ENCODE measurements around the gene CACNA2D4.

CACNA2D4 gene

GRCh38 chr12:1845427-1845826 lies 73.0 kb downstream of the CACNA2D4 start:
- no peak for DNase-seq (ENCODE audit: low read depth)
- TF ChIP-seq, protein P1, sequence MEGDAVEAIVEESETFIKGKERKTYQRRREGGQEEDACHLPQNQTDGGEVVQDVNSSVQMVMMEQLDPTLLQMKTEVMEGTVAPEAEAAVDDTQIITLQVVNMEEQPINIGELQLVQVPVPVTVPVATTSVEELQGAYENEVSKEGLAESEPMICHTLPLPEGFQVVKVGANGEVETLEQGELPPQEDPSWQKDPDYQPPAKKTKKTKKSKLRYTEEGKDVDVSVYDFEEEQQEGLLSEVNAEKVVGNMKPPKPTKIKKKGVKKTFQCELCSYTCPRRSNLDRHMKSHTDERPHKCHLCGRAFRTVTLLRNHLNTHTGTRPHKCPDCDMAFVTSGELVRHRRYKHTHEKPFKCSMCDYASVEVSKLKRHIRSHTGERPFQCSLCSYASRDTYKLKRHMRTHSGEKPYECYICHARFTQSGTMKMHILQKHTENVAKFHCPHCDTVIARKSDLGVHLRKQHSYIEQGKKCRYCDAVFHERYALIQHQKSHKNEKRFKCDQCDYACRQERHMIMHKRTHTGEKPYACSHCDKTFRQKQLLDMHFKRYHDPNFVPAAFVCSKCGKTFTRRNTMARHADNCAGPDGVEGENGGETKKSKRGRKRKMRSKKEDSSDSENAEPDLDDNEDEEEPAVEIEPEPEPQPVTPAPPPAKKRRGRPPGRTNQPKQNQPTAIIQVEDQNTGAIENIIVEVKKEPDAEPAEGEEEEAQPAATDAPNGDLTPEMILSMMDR (conservative IDR thresholded peaks at IDR 0.05; ENCODE audit: low read depth, low read length) = no peak
- H3K4me3 ChIP-seq (ENCODE audit: low read depth, low read length) = no peak overlapping the region

DNA sequence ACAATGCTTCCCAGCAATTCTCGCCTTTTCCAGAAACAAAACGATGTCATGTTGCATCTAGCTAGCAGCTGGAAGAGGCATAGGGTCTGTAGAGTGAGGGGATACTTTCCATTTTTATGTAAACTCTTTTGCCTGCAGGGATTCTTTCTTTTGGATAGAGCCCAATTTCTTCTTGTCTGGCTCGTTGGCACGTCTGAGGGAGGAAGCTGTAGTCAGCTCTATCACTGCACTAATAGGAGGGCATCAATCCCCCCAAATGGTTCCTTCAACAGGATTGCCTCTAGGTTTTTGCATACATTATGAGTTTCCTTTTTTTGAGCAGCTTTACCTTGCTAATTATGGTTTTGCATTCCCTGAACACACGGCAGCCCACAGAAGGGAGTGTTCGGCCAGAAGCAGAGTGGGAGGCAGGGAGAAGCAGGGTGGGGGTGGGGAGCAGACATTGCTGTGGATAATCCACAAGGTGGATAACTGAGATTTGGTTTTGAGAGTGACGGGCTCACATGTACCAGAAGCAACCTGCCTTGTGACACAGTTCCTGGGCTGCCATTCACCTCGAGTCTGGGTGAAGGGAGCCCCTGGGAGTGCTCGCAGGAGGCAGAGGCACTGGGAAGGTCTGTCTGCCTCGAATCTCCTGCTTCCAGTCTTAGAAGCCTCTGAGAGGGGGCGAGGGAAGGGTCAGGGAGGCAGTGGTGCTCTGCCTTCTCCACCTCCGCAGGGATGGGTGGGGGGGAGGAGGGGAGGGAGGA lies 73.6 kb downstream of the CACNA2D4 start:
- DNase-seq (ENCODE audit: low read depth) = no peak
- H3K4me3 ChIP-seq (ENCODE audit: low read depth, low read length) = no peak overlapping the region
- TF ChIP-seq, protein P1 (conservative IDR thresholded peaks at IDR 0.05; ENCODE audit: low read depth, low read length) = no peak

DNA sequence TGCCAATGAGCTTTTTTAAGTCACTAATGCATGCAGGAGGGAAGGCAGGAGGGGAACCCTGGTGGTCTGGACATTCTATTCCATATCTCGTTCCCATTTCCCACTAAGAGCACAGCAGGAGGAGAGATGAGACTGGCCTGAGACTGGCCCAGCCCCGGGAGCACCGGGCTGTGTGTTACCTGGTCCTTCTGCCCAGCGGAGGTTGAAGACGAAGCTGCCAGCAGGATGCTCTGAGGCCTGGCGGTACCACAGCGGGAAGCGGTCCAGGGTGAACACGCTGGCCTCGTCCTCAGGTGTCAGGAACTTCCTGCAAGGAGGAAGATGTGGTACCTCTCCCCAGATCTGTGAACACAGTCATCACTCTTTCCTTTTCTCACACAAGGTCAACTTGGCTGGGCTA lies 74.2 kb downstream of the CACNA2D4 start:
- H3K4me3 ChIP-seq (ENCODE audit: low read depth, low read length) = no peak overlapping the region
- no peak for DNase-seq (ENCODE audit: low read depth)
- TF ChIP-seq, protein P1 (conservative IDR thresholded peaks at IDR 0.05; ENCODE audit: low read depth, low read length) = no peak

DNA sequence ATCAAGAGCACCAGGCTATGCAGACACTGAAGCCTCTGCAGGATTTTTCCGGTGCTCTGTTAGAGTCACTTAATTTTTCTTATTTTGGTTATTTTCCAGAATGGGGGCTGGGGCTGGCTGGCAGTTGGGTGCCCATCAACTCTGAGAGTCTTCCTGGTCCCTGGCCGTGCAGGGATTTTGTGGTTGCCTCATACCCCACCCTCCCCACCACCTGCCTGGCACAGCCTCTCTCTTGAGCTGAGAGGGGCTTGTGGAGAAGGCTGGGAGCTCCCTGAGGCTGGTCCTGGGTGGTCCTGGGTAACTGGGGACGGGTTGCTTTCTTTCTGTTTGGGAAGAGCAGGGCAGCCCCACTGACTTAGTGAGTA lies 74.8 kb downstream of the CACNA2D4 start:
- TF ChIP-seq, protein P1 (conservative IDR thresholded peaks at IDR 0.05; ENCODE audit: low read depth, low read length) = no peak
- DNase-seq (ENCODE audit: low read depth) = no peak
- H3K4me3 ChIP-seq (ENCODE audit: low read depth, low read length) = no peak overlapping the region

- no peak for DNase-seq (ENCODE audit: low read depth)
- no peak overlapping the region for H3K4me3 ChIP-seq (ENCODE audit: low read depth, low read length)
- TF ChIP-seq, protein P1 (conservative IDR thresholded peaks at IDR 0.05; ENCODE audit: low read depth, low read length) = no peak
Observed at GRCh38 chr12:1842905-1843640, 75.4 kb downstream of the CACNA2D4 start.

- TF ChIP-seq, protein P1 (conservative IDR thresholded peaks at IDR 0.05; ENCODE audit: low read depth, low read length) = no peak
- no peak for DNase-seq (ENCODE audit: low read depth)
- H3K4me3 ChIP-seq (ENCODE audit: low read depth, low read length) = no peak overlapping the region
Observed at GRCh38 chr12:1842183-1842904, 76.1 kb downstream of the CACNA2D4 start.

All from choroid plexus epithelial cell (primary cell).